Measurements from ENCODE around the gene NMU.

- TF ChIP-seq ZNF274 (IDR thresholded peaks at IDR 0.05; ENCODE audit: low read depth, low read length), result no peak
- no peak for TF ChIP-seq SUZ12 (IDR thresholded peaks at IDR 0.05; ENCODE audit: extremely low read depth, insufficient read depth, insufficient read length)
- no peak for TF ChIP-seq YY1 (IDR thresholded peaks at IDR 0.05; ENCODE audit: insufficient read depth, insufficient read length)
These were observed 44.1 kb downstream of the NMU start, which contains the start of gene PDCL2 for GRCh38 chr4:55592014-55592413.
